ENCODE measurements around the gene RAD1.

RAD1 gene

DNA sequence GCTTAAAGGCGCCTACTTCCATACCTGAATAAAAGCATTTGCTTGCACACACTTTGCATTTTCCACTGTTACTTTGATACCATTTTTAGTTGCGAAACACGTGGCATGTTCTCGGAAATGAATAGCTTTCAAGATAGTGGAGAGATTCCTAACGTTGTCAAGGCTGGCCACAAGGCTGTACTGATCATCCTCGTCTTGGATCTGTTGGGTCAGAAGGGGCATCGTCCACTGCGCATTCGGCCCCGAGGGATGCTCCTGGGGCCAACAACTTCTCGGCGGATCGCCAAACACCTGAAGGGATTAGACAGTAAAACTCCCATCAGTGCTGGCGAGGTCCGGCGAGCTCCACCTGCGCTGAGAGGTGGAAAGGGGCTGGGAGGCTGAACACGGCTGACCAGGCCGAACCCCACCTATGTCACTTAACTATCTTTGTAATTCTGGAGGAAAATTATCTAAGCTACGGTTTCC lies 599 bp downstream of the RAD1 start:
- no peak for DNase-seq

GRCh38 chr5:34913072-34913471 lies 2.2 kb downstream of the RAD1 start:
- DNase-seq, result no peak

DNA sequence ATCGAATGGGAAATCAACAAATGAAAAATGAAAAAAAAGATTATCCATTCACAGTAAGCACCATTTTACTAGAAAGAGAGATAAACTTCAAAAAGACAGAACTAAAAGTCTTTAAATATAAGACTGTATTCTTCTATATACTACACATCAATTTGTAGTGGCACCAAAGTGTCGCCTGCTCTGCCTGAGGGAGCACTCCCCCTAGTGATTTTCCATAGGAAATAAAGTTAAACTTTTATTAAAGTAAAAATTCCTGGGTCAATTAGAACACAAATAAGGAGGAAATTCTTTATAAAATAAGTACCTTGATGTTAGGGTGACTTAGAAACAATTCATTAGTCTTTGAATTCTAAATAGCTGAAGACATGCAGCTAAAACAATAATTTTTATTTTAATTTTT lies 9.7 kb downstream of the RAD1 start:
- no peak for DNase-seq

DNA sequence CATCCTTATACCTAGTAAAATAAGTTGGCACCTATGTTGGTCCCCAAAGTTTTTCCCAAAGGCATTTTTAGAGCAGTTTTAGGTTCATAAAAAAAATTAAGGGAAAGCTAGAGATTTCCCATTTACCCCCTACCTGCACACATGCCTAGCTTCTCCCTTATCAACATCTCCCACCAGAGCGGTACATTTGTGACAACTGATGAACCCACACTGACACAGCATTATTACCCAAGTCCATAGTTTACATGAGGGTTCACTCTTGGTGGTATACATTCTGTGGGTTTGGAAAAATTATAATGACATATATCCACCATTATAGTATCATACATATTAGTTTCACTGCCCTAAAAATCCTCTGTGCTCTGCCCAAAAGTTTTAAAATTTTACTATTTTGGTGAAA lies 12.0 kb downstream of the RAD1 start:
- no peak for DNase-seq

DNA sequence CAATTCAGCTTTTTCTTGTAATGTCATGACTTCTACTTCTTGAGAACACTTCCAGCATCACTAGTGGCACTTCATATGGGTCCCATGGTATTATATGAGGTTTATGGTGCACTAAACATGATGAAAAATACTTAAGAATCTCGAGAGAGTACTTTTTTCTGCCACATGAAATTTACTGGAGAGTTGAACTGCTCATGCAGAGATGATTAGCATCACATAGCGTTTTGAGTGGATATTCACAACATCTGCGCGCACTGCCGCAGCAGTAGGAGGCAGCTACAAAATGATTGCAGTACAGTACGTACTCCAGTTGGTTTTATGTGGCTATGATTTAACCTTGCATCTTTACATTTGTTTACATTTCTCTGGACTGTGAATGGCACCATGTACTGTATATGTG lies 14.7 kb downstream of the RAD1 start:
- DNase-seq, result no peak

GRCh38 chr5:34899066-34899465 lies 16.2 kb downstream of the RAD1 start:
- no peak for DNase-seq

DNA sequence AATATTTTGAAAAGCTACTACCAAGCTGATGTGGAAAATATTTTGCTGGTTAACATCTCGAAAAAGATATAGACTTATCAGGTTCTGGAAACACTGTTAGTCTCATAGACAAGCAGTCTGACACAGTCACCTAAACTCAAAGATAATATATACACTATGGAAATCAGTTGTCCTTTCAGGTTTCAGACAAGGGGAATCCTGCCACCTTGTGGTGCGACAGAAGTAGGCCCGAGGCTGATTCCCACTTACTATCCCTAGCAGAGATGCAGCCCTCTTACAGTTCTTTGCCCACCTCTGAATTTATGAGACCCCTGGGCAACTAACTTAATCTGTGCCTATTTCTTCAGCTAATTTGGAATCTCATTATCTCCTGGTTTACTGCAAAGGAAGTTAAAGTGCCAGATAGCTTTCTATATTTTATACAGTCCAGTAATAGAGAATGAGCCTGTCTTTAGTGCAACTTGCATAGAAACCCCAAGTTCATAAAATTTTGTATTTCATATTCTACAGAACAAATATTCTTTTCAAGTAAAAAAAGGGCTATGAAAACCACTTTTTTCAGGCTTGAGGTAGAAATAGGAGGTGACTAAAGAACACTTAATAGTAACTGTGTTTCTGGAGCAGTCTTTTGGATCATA lies 16.9 kb downstream of the RAD1 start:
- DNase-seq, result peak; percentile 83

DNA sequence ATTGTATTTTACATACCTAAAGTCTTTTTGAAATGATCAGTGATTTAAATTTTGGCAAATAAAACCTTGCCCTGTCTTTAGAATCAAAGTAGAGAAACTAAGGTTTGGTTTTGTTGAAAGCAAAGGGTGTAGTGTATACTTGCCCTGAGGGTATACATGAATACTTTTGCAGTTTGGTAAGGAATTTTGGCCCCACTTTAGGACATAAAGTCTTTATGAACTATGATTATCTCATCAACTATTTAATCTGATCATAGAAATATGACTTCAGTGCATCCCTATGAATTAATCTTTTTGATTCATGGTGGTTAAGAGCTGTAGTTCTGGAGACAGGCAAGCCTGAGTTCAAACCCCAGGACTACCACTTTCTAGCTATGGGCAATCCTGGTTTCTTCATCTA lies 17.7 kb downstream of the RAD1 start:
- DNase-seq, result no peak

GRCh38 chr5:34895641-34896419 lies 19.5 kb downstream of the RAD1 start:
- no peak for DNase-seq

GRCh38 chr5:34894716-34895115 lies 20.6 kb downstream of the RAD1 start:
- no peak for DNase-seq

- DNase-seq, result no peak
Measured at GRCh38 chr5:34892414-34892813, 22.9 kb downstream of the RAD1 start.

GRCh38 chr5:34891981-34892380 lies 23.3 kb downstream of the RAD1 start:
- peak; percentile 73 for DNase-seq

- no peak for DNase-seq
Measured at GRCh38 chr5:34889394-34889793, 25.9 kb downstream of the RAD1 start.

GRCh38 chr5:34886392-34887119 lies 28.7 kb downstream of the RAD1 start:
- DNase-seq, result no peak

DNA sequence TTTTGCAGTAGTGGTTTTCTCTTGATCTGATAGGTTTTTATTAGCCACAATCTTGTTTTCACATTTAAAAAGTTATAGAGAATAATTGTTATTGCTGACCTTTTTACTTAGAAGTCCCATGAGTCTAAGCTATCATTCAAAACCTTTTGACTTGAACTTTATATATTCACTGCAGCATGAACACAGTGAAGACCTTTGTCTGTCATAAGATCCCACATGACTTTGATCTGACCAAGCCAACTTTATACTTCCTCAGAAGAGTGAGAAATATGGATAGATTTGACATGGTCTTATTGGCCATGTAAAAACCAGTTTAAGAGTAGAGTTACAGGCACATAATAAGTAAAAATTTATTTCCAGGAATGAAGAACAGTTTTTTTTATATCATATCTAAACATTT lies 34.1 kb downstream of the RAD1 start:
- no peak for DNase-seq

- DNase-seq, result no peak
Measured at GRCh38 chr5:34876275-34876674, 39.0 kb downstream of the RAD1 start.

DNA sequence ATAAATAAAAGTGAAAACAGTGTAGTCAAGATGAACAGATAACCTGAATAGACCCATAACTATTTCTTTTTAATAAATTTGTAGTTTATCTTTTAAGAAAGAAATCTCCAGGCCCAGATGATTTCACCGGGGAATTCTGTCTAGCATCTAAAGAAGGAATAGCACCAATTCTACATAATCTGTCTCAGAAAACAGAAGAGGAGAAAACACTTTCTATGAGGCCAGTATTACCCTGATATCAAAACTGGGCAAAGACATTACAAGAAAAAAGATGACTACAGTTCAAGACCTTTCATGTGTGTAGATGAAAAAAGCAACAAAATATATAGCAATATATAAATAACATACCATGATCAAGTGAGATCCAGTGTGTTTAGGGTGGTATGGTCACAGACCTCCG lies 44.9 kb downstream of the RAD1 start:
- no peak for DNase-seq

DNA sequence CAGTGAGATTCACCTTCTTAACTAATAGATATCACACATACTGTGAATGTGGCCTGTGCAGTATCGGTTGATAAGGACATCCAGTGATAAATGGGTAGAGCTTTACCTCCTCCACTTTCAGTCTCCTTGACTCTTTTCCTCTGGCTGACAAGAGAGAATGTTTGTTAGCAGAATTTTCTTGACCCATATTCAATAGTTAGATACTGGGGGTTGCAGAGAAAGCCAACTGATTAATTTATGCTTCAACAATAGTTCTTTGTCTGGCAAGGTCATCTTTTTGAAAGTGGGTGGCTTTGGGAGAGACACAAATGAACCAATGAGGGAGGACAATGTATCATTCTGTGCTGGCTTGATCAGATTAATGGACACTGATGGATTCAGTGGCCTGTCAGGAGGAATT lies 46.0 kb downstream of the RAD1 start:
- DNase-seq, result no peak

DNA sequence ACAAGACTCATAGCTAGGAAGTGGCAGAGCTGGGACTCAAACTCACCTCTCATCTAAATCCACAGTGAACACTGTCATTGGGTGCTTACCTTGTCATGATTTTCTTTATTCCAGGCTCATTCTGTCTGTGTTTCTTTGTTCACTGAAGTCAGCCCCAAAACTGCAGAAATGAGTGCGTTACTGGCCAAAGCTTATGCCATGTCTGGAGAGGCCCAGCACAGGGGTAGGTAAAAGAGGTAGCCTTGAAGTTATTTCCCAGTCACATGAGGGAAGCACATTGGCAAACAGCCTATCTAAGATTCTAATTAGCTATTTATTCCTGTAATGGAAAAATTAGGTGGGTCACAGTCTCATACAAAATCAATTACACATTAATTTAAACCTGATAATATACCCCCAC lies 46.5 kb downstream of the RAD1 start:
- no peak for DNase-seq

- no peak for DNase-seq
Measured at GRCh38 chr5:34867660-34868059, 47.6 kb downstream of the RAD1 start.

DNA sequence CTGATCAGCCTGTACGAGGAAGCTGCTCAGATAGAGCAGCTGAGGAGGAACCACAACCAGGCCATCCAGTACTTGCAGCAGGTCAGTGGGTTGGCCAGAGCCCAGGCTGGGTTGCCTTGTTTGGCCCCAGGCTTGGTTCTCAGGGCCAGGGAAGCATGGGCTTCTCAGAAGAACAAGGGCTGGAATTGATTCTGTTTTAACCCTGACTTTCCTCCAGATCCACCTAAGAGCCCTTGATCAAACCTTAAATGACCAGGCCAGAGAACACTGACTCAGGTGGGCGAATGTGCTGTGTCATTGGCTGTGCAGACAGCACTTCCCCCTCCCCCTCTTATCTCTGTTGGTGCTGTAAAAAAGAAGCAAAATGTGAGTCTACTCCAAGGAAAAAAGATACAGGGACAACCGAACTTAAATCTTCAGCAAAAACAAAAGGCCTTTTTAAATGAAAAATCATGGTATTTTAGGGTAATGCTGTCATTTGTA lies 48.3 kb downstream of the RAD1 start:
- no peak for DNase-seq

GRCh38 chr5:34865091-34865490 lies 50.2 kb downstream of the RAD1 start:
- DNase-seq, result no peak

DNA sequence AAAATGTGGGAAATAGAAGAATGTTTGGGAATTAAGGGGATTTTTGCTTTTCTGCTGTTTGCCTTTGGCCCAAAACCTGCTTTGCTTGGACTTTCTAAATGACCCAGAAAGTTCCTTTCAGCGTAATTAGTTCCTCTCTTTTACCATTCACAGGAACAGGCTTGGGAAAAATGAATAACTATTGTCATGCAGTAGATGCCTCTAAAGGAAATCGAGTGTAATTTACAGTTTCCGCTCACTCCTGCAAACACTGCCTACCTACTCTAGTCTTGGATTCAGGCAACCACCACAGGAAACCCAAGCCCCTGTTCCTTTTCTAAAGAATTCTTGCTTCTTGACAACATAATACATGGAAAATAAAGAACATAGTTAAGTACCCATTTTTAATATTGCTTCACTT lies 51.4 kb downstream of the RAD1 start:
- DNase-seq, result no peak

- DNase-seq, result no peak
Measured at GRCh38 chr5:34859253-34859652, 56.1 kb downstream of the RAD1 start.
